Endothelial cell of umbilical vein (primary cell): ENCODE data around the gene PNPLA7.

Experiments
- EZH2 ChIP-seq: IDR thresholded peaks from 2 replicates; pipeline ENCODE4 v1.6.1; 2012; ENCODE audit warnings: borderline replicate concordance, low read depth, mild to moderate bottlenecking, moderate library complexity, low read length, inconsistent platforms; ENCODE audit not compliant: severe bottlenecking
- MYC ChIP-seq: IDR thresholded peaks from one replicate; pipeline ENCODE4 v1.6.1; 2011; ENCODE audit warnings: mild to moderate bottlenecking, low read depth, low read length
- POLR2A ChIP-seq: IDR thresholded peaks from 2 replicates; pipeline ENCODE4 v1.6.1; 2012; ENCODE audit warnings: low read depth, mild to moderate bottlenecking, control low read depth, low read length
- POLR2AphosphoS5 ChIP-seq: IDR thresholded peaks from 2 replicates; pipeline ENCODE4 v1.6.1; 2012; ENCODE audit warnings: low read depth, mild to moderate bottlenecking, control low read depth, low read length, moderate library complexity; ENCODE audit not compliant: insufficient read depth
- TF ChIP-seq, protein P1 (sequence below), 2 donors: IDR thresholded peaks; 1 replicate in 1 of 2; 2 replicates in 1 of 2; pipeline ENCODE4 v1.5.1; 2011; ENCODE audit warnings: low read length in 2 of 2, mild to moderate bottlenecking in 2 of 2, moderate library complexity in 2 of 2, control low read depth in 1 of 2, inconsistent platforms in 1 of 2, low read depth in 1 of 2; ENCODE audit not compliant: insufficient read depth in 1 of 2; ENCODE audit errors: extremely low read depth in 1 of 2

DNA sequence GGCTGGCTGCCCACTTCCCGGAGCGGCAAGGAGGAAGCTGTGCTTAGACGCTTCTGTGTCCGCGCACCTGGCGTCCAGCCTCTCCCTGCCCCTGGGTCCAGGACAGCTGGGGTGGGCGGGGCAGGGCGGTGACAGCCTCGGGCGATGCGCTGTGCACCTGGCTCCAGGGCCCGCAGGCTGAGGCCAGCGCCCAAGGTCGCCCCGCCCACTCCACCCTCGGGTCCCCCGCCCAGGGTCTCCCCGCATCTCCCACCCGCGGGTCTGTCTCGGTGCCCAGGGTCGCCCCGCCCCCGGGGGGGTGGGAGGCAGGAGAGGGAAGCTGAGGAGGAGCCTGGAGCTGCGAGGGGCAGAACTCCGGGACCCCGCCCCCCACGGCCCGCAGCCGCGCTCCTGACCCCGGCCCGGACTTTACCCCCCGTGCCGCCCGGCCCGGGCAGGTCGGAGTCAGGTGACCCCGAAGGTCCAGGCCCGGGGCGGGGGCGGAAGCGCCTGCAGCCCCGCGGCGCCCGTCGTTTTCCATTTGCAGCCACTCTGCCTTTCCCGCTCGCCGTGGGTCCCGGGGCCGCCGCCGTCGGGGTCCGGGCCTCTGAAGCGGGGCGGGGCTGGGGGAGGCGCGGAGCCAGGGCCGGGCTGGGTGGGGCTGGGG lies 108.8 kb downstream of the PNPLA7 start, which contains the start of gene ENTPD8:
- TF ChIP-seq, protein P1, sequence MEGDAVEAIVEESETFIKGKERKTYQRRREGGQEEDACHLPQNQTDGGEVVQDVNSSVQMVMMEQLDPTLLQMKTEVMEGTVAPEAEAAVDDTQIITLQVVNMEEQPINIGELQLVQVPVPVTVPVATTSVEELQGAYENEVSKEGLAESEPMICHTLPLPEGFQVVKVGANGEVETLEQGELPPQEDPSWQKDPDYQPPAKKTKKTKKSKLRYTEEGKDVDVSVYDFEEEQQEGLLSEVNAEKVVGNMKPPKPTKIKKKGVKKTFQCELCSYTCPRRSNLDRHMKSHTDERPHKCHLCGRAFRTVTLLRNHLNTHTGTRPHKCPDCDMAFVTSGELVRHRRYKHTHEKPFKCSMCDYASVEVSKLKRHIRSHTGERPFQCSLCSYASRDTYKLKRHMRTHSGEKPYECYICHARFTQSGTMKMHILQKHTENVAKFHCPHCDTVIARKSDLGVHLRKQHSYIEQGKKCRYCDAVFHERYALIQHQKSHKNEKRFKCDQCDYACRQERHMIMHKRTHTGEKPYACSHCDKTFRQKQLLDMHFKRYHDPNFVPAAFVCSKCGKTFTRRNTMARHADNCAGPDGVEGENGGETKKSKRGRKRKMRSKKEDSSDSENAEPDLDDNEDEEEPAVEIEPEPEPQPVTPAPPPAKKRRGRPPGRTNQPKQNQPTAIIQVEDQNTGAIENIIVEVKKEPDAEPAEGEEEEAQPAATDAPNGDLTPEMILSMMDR (IDR thresholded peaks at IDR 0.05; ENCODE audit: extremely low read depth in 1 of 2, insufficient read depth in 1 of 2, low read depth in 1 of 2, low read length in 2 of 2), result no peak
- no peak for TF ChIP-seq POLR2AphosphoS5
- TF ChIP-seq POLR2A, result no peak
- TF ChIP-seq EZH2, result no peak
- TF ChIP-seq MYC, result no peak
